HAP-1 (cell line): ENCODE measurements around the gene HRH3.

ENCODE experiments used
- DNase-seq, 2 experiments: peaks; one replicate each; pipeline ENCODE4 v3.0.0-alpha.2; 2016 to 2020; ENCODE audit warnings: low spot score in 2 of 2
- H3K27me3 ChIP-seq: fragments of 250-450 bp; sonication (Bioruptor Pico); 2 replicates; pipeline ENCODE4 v1.5.1; 2020; ENCODE audit warnings: low read depth, mild to moderate bottlenecking, moderate library complexity
- H3K36me3 ChIP-seq: fragments of 250-450 bp; sonication (Bioruptor Pico); replicated peaks from 2 replicates; pipeline ENCODE4 v1.5.1; 2020; ENCODE audit warnings: mild to moderate bottlenecking
- H3K4me1 ChIP-seq: fragments of 250-450 bp; sonication (Bioruptor Pico); 2 replicates; pipeline ENCODE4 v1.5.1; 2020; ENCODE audit warnings: mild to moderate bottlenecking
- H3K4me3 ChIP-seq: fragments of 250-450 bp; sonication (Bioruptor Pico); 2 replicates; pipeline ENCODE4 v1.5.1; 2020; ENCODE audit warnings: mild to moderate bottlenecking, moderate library complexity
- H3K9me3 ChIP-seq: fragments of 250-450 bp; sonication (Bioruptor Pico); 2 replicates; pipeline ENCODE4 v1.5.1; 2020; ENCODE audit warnings: mild to moderate bottlenecking, moderate library complexity
- in situ Hi-C: fragments of 300-500 bp; cut with MboI; formaldehyde crosslinking; loops from 3 replicates; pipeline ENCODE4 v1.14.3; 2020; ENCODE audit warnings: low sequenced_read_pairs, inconsistent platforms, mixed read lengths

The HRH3 gene

GRCh38 chr20:62170536-62170935 is 49.5 kb downstream of the HRH3 start:
- Histone ChIP-seq H3K4me3 (no peak overlapping the region), H3K9me3 (no peaks in the 10 kb centered on the region)
- in situ Hi-C loops, result no loop called here

DNA sequence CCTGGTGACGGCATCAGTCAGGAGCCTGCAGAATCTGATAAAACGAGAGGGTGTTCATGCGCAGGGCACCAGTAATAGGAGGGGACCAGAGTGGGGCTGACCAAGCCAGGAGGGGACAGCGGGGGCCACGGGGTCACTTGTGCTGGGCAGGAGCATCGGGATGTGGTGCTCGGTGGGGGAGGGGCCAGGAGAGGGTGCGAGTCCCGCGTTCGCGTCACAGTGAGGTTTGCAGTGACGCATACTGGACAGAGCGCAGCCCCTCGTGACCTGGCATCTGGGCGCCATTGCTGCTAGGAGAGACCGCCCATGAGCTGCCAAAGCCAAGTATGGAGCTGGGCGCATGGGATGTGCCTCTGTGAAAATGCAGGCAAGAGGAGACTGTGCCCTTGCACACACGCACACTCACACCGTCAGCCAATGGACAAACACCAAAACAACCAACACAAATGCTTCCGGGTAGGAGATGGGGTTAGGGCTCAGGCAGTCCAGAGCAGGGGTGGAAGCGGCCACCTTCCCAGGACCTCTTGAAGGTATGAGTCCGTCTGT is 51.1 kb downstream of the HRH3 start:
- in situ Hi-C loops, result no loop called here
- Histone ChIP-seq H3K9me3 (no peaks in the 10 kb centered on the region), H3K36me3 (peaks cover 20% of the 10 kb centered on the region), H3K4me1 (no peaks in the 10 kb centered on the region), H3K4me3 (no peak overlapping the region), H3K27me3 (no peaks in the 10 kb centered on the region)
- no peak for DNase-seq

More at GRCh38 chr20:62170536-62170935, 49.5 kb downstream of the HRH3 start:
- H3K27me3 ChIP-seq, result no peaks in the 10 kb centered on the region
- H3K36me3 ChIP-seq, result peaks cover 14% of the 10 kb centered on the region
- no peaks in the 10 kb centered on the region for H3K4me1 ChIP-seq
- DNase-seq, result no peak

DNA sequence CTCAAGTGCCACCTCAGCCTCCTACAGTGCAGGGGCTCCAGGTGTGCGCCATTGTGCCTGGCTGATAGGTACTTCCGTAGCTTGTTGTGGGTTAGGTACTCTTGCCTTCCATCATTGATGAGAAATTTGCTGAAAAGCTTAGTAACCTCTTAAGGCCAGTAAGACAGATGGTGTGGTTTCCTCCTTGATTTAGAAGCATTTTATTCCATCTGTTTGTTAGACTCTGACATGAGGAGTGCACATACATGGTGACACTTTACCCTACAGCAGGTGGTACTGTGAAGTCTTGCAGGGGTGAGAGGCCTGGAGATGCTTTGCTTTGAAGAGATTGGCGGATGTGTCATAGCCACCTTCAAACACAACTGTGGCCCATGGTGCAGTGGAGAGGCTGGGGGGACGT is 52.0 kb downstream of the HRH3 start:
- H3K27me3 ChIP-seq, result no peaks in the 10 kb centered on the region
- in situ Hi-C loops, result no loop called here
- no peak overlapping the region for H3K4me3 ChIP-seq
- H3K4me1 ChIP-seq, result no peaks in the 10 kb centered on the region
- no peak for DNase-seq
- H3K9me3 ChIP-seq, result no peaks in the 10 kb centered on the region
- H3K36me3 ChIP-seq, result peaks cover 26% of the 10 kb centered on the region

- no peak for DNase-seq
- Histone ChIP-seq H3K4me3 (no peak overlapping the region), H3K4me1 (no peaks in the 10 kb centered on the region), H3K36me3 (peaks cover 31% of the 10 kb centered on the region), H3K27me3 (no peaks in the 10 kb centered on the region), H3K9me3 (no peaks in the 10 kb centered on the region)
- in situ Hi-C loops, result no loop called here
These were observed 52.6 kb downstream of the HRH3 start for GRCh38 chr20:62167474-62167873.

- Histone ChIP-seq H3K9me3 (no peaks in the 10 kb centered on the region), H3K27me3 (no peaks in the 10 kb centered on the region), H3K4me1 (no peaks in the 10 kb centered on the region), H3K4me3 (no peak overlapping the region), H3K36me3 (peaks cover 37% of the 10 kb centered on the region)
- in situ Hi-C loops, result no loop called here
- DNase-seq, result no peak
These were observed 54.2 kb downstream of the HRH3 start for GRCh38 chr20:62165762-62166399.
